ENCODE measurements around the gene CHN1.
A peak's percentile ranks its signal among the peaks of the same experiment; 100 is the strongest.

Gene CHN1

DNA sequence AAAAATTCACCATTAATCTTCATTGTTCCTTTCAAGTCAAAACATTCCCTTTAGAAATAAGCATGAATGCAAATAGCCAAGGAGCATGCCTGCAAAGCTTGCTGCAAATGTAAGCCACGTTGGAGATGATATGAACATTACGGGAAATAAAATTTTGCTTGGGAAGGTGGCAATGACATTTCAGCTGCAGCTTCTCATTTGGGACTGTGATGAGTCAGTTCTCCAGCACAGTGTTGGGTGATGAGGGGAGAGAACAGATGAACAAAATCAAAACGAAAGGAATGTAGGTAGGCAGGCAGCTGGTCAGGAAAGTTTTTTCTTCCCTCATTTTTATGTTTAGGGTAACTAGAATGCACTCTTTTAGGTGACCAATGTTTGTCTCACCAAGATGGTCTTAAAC lies 175.6 kb downstream of the CHN1 start:
- H3K27ac ChIP-seq = no peak overlapping the region
- TF ChIP-seq, protein P1, sequence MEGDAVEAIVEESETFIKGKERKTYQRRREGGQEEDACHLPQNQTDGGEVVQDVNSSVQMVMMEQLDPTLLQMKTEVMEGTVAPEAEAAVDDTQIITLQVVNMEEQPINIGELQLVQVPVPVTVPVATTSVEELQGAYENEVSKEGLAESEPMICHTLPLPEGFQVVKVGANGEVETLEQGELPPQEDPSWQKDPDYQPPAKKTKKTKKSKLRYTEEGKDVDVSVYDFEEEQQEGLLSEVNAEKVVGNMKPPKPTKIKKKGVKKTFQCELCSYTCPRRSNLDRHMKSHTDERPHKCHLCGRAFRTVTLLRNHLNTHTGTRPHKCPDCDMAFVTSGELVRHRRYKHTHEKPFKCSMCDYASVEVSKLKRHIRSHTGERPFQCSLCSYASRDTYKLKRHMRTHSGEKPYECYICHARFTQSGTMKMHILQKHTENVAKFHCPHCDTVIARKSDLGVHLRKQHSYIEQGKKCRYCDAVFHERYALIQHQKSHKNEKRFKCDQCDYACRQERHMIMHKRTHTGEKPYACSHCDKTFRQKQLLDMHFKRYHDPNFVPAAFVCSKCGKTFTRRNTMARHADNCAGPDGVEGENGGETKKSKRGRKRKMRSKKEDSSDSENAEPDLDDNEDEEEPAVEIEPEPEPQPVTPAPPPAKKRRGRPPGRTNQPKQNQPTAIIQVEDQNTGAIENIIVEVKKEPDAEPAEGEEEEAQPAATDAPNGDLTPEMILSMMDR (conservative IDR thresholded peaks at IDR 0.05) = no peak

DNA sequence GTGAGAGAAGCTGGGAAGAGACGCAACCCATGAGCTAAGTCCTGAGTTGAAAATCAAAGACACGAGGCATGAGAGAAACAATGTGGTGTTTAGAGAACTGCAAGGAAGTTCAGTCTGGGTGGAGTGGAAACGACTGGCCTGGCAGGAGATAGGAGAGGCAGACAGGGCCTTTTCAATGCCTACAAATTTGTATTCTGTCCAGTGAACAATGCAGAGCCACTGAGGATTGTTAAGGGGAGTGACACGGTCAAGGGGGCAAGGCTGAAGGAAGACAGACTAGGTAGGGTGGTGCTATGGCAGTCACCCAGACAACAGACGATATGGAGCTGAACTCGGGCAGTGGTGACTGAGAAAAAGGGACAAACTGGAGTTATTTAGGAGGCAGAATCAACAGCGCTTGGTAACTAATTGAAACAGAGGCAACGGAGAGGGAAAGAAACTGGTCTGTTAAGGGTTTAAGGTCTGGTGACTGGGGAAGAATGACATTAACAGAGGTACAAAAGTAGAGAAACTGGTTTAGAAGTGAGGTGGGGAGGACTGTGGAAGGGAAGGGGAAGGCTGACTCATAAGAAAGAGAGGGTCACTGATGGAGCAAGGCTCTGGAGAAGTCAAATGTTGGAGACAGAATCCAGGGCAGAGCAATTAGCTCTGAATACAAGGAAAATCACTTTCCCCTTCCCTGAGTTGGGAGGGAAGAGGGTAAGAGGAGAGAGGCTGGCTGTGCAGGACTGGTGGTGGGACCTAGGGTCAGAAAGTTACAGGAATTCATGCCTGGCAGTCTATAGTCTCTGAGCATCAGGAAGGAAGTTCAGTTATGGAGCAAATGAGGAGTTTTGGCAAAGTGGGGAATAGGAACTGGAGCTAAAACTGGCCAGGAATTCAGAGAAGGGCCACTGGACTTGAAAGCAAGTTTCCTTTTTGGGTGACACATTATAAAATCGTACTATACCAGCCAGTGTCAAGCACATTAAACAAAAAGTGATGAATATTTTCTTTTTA lies 177.5 kb downstream of the CHN1 start:
- H3K27ac ChIP-seq = peak overlapping the region; percentile 59; the same call in 1 of the 2 replicates
- TF ChIP-seq, protein P1 (conservative IDR thresholded peaks at IDR 0.05) = no peak

DNA sequence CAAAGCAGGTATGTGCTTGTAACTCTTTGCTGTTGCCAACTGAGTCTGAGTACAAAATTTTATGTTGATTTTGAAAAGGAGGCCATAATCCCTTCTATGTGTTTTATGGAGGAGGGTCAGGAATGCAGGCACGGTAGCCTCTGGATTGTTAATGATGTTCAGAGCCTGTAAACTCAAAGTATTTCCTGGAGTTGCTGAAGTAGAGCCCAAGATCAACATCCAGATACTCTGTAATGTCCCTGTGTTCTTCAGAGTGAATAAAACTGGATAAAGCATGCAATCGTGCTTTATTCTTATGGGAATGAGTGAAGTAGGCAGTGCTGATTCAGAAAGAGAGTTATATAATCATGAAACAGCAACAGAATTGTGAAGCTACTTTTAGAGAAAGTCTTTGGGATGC lies 179.1 kb downstream of the CHN1 start:
- TF ChIP-seq, protein P1 (conservative IDR thresholded peaks at IDR 0.05) = no peak
- peak overlapping the region; percentile 59 for H3K27ac ChIP-seq

DNA sequence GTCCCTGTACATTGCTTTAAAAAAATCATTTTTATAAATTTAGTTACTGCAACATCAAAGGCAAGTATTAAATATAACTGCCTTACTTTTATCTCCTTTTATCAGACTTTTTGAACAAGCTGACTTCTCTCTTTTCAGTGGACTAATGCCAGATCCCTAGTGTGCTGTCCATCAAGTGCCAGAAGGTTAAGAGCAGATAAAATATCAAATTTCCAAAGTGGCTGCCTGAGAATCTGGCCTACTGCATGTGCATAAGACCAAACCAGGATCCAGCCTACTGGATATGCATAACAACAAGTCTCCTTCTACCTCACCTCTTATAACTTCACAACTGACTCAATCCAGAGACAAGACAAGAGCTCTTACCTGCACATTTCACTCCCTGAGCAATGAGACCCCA lies 181.1 kb downstream of the CHN1 start:
- H3K27ac ChIP-seq = no peak overlapping the region
- TF ChIP-seq, protein P1 (conservative IDR thresholded peaks at IDR 0.05) = no peak

DNA sequence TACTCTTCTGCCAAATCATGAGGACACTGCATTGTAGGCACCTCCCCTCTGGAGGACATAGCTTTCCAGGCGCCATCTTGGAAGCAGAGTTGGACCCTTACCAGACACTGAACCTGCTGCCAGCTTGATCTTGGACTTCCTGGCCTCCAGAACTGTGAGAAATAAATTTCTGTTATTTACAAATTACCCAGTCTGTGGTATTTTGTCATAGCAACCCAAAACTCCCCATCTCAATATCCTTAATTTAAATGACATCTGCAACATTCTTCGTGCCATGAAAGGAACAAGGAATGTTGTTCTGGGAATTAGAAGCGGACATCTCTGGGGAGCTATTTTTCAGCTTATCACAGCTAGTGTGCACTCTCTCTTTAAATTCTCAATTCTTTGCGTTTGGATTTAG lies 183.6 kb downstream of the CHN1 start:
- TF ChIP-seq, protein P1 (conservative IDR thresholded peaks at IDR 0.05) = no peak
- no peak overlapping the region for H3K27ac ChIP-seq

DNA sequence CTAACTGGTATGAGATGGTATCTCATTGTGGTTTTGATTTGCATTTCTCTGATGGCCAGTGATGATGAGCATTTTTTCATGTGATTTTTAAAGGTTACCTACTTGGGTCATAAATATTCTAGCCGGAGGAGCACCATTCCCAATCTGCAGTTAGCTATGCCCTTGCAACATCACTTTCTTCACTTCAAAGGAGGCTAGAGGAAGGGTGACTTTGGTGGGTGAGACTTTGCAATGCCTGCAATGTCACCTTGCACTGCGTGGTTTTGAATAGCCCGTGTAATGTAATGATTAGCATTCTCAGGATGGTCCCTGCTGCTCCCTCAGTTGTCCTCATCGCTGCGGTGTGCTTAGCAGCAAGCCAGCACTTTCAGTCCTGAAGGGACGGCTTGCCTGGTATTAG lies 184.8 kb downstream of the CHN1 start:
- no peak overlapping the region for H3K27ac ChIP-seq
- TF ChIP-seq, protein P1 (conservative IDR thresholded peaks at IDR 0.05) = no peak

DNA sequence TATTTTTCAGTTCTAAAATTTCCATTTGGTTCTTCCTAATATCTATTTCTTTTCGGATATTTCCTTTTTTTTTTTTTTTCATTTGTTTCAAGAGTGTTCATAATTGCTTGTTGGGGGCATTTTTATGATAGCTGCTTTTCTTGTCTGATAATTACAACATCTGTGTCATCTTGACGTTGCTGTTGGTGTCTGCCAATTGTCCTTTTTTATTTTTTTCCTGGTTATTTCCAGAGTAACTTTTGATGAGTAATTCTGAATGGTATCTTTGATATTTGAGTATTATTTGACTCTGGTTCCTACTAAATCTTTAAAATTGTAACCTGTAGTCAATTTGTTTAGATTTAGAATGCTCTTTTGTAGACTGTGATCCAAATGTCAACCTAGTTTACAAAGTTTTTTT lies 189.7 kb downstream of the CHN1 start:
- no peak overlapping the region for H3K27ac ChIP-seq

More for the DNA sequence above, 189.7 kb downstream of the CHN1 start:
- TF ChIP-seq, protein P1 (conservative IDR thresholded peaks at IDR 0.05) = no peak

Measured in VCaP (cell line).